HFFc6 (cell line): ENCODE data around the gene EPHA3. TPM values are rescaled to one million over a fixed set of nuclear protein-coding genes. Genes with fewer than 3 reads are reported as not detected.

Experiments
- DNase-seq: peaks from one replicate; pipeline ENCODE4 v3.0.0-alpha.2; 2018
- H3K27ac Mint-ChIP-seq: 2 replicates; pipeline ENCODE4 v1.8.0; 2020; ENCODE audit warnings: mild to moderate bottlenecking, mixed read lengths
- H3K27me3 Mint-ChIP-seq: 2 replicates; pipeline ENCODE4 v1.8.0; 2021; ENCODE audit warnings: mild to moderate bottlenecking, moderate library complexity, mixed read lengths; ENCODE audit not compliant: insufficient read depth
- H3K36me3 Mint-ChIP-seq: 2 replicates; pipeline ENCODE4 v1.8.0; 2021; ENCODE audit warnings: low read depth, mixed read lengths
- H3K4me1 Mint-ChIP-seq: 2 replicates; pipeline ENCODE4 v1.8.0; 2020; ENCODE audit warnings: low read depth, mixed read lengths
- H3K4me3 Mint-ChIP-seq: 2 replicates; pipeline ENCODE4 v1.8.0; 2020; ENCODE audit warnings: mild to moderate bottlenecking, moderate library complexity, mixed read lengths
- H3K9me3 Mint-ChIP-seq: 2 replicates; pipeline ENCODE4 v1.8.0; 2020; ENCODE audit warnings: mild to moderate bottlenecking, mixed read lengths
- total RNA-seq, 6 experiments: library from RNA; stranded (reverse); fragmentation: NEBNext Ultra II Directional; extraction: Animal tissue kit (Norgen Biotek cat#: 25700); gene quantifications; 2 replicates in 1 of 6; 3 replicates in 5 of 6; pipeline ENCODE4 v1.2.3, GENCODE V29; 2021
- TF ChIP-seq, protein P1 (sequence below): fragments of 200-600 bp; sonication (generic); IDR thresholded peaks from 2 replicates; pipeline ENCODE4 v1.5.0; 2021; ENCODE audit warnings: antibody characterized with exemption, mild to moderate bottlenecking

The EPHA3 gene
- total RNA-seq, 6 experiments from 2014 or later = 0.09 to 0.13 (median 0.11) TPM; not detected in 3

DNA sequence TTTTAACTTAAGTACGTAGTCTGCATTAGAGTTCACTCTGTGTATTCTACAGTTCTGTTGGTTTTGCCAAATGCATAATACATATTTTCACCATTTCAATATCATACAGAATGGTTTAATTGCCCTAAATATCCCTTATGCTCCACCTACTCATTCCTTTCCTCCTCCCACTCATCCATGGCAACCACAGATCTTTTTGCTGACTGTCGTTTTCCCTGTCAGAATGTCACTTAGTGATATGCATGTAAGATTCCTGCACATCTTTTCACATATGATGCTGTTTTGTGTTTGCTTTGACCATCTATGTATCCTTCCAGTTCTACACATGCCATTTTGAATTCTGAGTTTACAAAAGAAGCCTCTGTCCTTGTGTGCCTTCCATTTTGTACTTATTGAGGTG, 36.7 kb downstream of the EPHA3 start:
- Mint-ChIP-seq H3K27me3 (no peaks in the 10 kb centered on the region), H3K36me3 (no peaks in the 10 kb centered on the region), H3K4me3 (no peak overlapping the region), H3K4me1 (no peaks in the 10 kb centered on the region), H3K27ac (no peak overlapping the region), H3K9me3 (peaks cover 6% of the 10 kb centered on the region)
- TF ChIP-seq, protein P1, sequence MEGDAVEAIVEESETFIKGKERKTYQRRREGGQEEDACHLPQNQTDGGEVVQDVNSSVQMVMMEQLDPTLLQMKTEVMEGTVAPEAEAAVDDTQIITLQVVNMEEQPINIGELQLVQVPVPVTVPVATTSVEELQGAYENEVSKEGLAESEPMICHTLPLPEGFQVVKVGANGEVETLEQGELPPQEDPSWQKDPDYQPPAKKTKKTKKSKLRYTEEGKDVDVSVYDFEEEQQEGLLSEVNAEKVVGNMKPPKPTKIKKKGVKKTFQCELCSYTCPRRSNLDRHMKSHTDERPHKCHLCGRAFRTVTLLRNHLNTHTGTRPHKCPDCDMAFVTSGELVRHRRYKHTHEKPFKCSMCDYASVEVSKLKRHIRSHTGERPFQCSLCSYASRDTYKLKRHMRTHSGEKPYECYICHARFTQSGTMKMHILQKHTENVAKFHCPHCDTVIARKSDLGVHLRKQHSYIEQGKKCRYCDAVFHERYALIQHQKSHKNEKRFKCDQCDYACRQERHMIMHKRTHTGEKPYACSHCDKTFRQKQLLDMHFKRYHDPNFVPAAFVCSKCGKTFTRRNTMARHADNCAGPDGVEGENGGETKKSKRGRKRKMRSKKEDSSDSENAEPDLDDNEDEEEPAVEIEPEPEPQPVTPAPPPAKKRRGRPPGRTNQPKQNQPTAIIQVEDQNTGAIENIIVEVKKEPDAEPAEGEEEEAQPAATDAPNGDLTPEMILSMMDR = no peak
- no peak for DNase-seq

DNA sequence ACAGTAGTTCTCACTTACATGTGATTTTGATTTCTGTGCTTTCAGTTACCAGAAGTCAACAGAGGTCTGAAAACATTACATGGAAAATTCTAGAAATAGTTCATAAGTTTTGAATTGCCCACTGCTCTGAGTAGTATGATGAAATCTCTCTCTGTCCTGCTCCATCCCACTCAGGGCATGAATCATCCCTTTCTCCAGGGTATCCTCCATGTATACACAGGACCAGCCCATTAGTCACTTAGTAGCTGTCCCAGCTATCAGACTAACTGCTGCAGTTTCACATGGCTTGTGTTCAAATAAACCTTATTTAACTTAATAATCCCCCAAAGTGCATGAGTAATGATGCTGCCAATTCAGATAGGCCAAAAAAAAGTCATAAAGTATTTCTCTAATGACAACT, 38.6 kb downstream of the EPHA3 start:
- Mint-ChIP-seq H3K36me3 (no peaks in the 10 kb centered on the region), H3K4me1 (no peaks in the 10 kb centered on the region), H3K9me3 (peaks cover 6% of the 10 kb centered on the region), H3K27ac (no peak overlapping the region), H3K27me3 (no peaks in the 10 kb centered on the region), H3K4me3 (no peak overlapping the region)
- TF ChIP-seq, protein P1 = no peak
- no peak for DNase-seq

DNA sequence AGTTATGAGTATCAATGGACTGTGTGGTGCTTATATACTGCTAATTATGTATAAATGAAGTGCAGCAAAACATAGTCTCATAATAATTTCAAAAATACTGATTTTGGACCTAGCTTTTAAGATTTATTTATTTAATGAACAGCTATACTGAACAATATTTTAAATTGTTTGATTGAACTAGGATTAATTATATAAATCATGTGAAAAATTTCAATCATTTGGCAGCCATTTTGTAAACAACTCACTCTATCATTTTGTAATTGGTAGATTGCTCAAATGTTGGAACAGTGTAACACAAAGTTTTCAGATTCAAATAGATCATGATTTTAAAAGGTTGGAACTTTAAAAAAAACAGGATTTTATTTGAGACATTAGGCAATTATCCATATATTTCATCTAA, 47.0 kb downstream of the EPHA3 start:
- Mint-ChIP-seq H3K27ac (no peak overlapping the region), H3K36me3 (no peaks in the 10 kb centered on the region), H3K9me3 (no peaks in the 10 kb centered on the region; the same call in 1 of the 2 replicates), H3K27me3 (no peaks in the 10 kb centered on the region; the same call in 1 of the 2 replicates), H3K4me3 (no peak overlapping the region), H3K4me1 (no peaks in the 10 kb centered on the region)
- no peak for DNase-seq
- TF ChIP-seq, protein P1 = no peak

DNA sequence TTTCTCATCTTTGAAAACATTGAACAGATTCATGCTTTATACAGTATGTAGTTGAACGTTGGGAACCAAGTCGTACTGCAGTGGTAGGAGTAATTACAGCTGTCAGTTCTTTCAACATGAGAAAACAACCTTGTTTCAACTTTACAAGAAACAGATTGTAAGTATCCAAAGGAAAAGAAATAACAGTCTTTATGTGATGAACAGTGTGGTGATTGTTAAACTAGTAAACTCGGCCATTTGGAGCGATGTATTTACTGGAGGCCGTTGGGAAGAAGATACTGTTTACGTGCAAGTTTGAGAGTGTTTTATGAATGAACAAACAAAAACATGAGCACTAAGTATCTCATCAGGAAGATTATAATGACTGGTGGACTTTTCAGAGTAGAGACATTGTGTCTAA, 48.4 kb downstream of the EPHA3 start:
- no peak for DNase-seq
- no peaks in the 10 kb centered on the region; the same call in 1 of the 2 replicates for H3K27me3 Mint-ChIP-seq
- no peaks in the 10 kb centered on the region; the same call in 1 of the 2 replicates for H3K9me3 Mint-ChIP-seq
- H3K4me3 Mint-ChIP-seq = no peak overlapping the region
- no peak overlapping the region for H3K27ac Mint-ChIP-seq
- H3K36me3 Mint-ChIP-seq = no peaks in the 10 kb centered on the region
- TF ChIP-seq, protein P1 = no peak
- no peaks in the 10 kb centered on the region for H3K4me1 Mint-ChIP-seq

DNA sequence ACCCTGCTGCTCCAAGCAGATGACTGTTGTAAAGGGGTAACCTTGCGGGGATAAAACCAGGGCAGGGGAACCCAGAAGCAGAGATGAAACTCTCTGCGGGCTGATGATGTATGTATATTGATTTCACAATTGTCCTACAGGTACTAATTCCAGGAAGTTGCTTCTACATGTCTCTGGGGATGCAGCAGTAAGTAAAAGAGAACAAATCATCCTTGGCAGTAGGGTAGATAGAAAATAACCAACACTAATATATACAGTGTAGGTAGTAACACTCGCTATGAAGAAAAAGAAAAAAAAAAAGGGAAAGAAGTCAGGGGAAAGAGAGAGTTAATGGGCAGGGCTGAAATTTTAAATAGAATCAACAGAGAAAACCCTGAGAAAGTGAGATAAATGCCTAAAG, 50.2 kb downstream of the EPHA3 start:
- TF ChIP-seq, protein P1 = no peak
- Mint-ChIP-seq H3K27me3 (no peaks in the 10 kb centered on the region; the same call in 1 of the 2 replicates), H3K36me3 (no peaks in the 10 kb centered on the region), H3K27ac (no peak overlapping the region), H3K4me3 (no peak overlapping the region), H3K9me3 (no peaks in the 10 kb centered on the region; the same call in 1 of the 2 replicates), H3K4me1 (no peaks in the 10 kb centered on the region)
- no peak for DNase-seq

DNA sequence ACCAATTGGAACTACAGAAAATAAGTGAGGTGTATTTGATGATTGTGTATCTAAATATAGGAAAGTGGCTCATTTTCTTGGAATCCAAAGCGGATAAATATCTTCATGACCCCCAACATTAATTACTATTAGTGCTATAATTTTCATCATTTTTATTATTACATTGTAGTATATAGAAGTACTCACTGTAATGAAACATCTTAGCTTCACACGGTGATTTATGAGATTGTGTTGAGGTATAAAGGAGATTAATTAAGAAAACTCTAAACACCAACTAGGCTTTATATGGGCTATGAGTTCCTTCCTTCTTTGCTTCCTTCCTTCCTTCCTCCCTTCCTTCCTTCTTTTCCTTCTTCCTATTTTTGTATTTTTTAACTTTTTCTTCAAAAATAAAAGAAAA, 52.2 kb downstream of the EPHA3 start:
- H3K9me3 Mint-ChIP-seq = no peaks in the 10 kb centered on the region; the same call in 1 of the 2 replicates
- H3K4me1 Mint-ChIP-seq = no peaks in the 10 kb centered on the region
- no peak overlapping the region for H3K4me3 Mint-ChIP-seq
- TF ChIP-seq, protein P1 = no peak
- H3K27me3 Mint-ChIP-seq = no peaks in the 10 kb centered on the region
- no peak for DNase-seq
- H3K36me3 Mint-ChIP-seq = no peaks in the 10 kb centered on the region
- no peak overlapping the region for H3K27ac Mint-ChIP-seq
